HepG2 (cell line): ENCODE measurements around the gene PRR14. TPM values are rescaled to one million over a fixed set of nuclear protein-coding genes. Genes with fewer than 3 reads are reported as not detected.

Experiments used
- ATF5 ChIP-seq: sonication (generic); formaldehyde crosslinking; IDR thresholded peaks from 2 replicates; pipeline ENCODE4 v1.4.0; 2020; ENCODE audit warnings: mild to moderate bottlenecking, low read depth, missing genetic modification reagents
- ATM ChIP-seq: fragments of 450-650 bp; IDR thresholded peaks from 2 replicates; pipeline ENCODE4 v1.7.1; 2017; ENCODE audit warnings: mild to moderate bottlenecking, borderline replicate concordance
- BHLHE40 ChIP-seq: IDR thresholded peaks from 2 replicates; pipeline ENCODE4 v1.6.1; 2011; ENCODE audit warnings: low read length, improper control_type of control experiment
- CBX2 ChIP-seq, 2 experiments: fragments of 200-600 bp in 1 of 2; sonication (generic); formaldehyde crosslinking in 1 of 2; IDR thresholded peaks; 2 replicates each; pipeline versions ENCODE4 v1.7.0 to v1.8.1; 2018 to 2022; ENCODE audit warnings: low read depth in 2 of 2, low read length in 1 of 2, mild to moderate bottlenecking in 1 of 2, missing genetic modification reagents in 1 of 2
- CENPT ChIP-seq: sonication (generic); formaldehyde crosslinking; IDR thresholded peaks from 2 replicates; pipeline ENCODE4 v1.8.0; 2022; ENCODE audit warnings: low read depth, mild to moderate bottlenecking, moderate library complexity, missing genetic modification reagents
- CHCHD3 ChIP-seq: sonication (generic); formaldehyde crosslinking; IDR thresholded peaks from 2 replicates; pipeline ENCODE4 v1.8.0; 2022; ENCODE audit warnings: mild to moderate bottlenecking, missing genetic modification reagents, moderate library complexity
- EED ChIP-seq: sonication (generic); formaldehyde crosslinking; IDR thresholded peaks from 2 replicates; pipeline ENCODE4 v1.5.0; 2020; ENCODE audit warnings: mild to moderate bottlenecking, missing genetic modification reagents
- GZF1 ChIP-seq: sonication (generic); formaldehyde crosslinking; IDR thresholded peaks from 2 replicates; pipeline ENCODE4 v1.5.1; 2020; ENCODE audit warnings: mild to moderate bottlenecking, missing genetic modification reagents
- NFATC3 ChIP-seq: sonication (generic); formaldehyde crosslinking; IDR thresholded peaks from 2 replicates; pipeline ENCODE4 v1.5.1; 2020; ENCODE audit warnings: mild to moderate bottlenecking, missing genetic modification reagents
- PAWR ChIP-seq: sonication (generic); formaldehyde crosslinking; IDR thresholded peaks from 2 replicates; pipeline ENCODE4 v1.4.0; 2020; ENCODE audit warnings: missing genetic modification reagents, mild to moderate bottlenecking, borderline replicate concordance
- RFXAP ChIP-seq: sonication (generic); formaldehyde crosslinking; IDR thresholded peaks from 2 replicates; pipeline ENCODE4 v1.4.0; 2020; ENCODE audit warnings: missing genetic modification reagents, borderline replicate concordance
- SALL1 ChIP-seq: sonication (generic); formaldehyde crosslinking; IDR thresholded peaks from 2 replicates; pipeline ENCODE4 v1.8.0; 2022; ENCODE audit warnings: mild to moderate bottlenecking, missing genetic modification reagents
- TCF7 ChIP-seq: sonication (generic); IDR thresholded peaks from 2 replicates; pipeline ENCODE4 v1.6.1; 2016; ENCODE audit warnings: antibody characterized with exemption, low read depth
- TOPORS ChIP-seq: sonication (generic); formaldehyde crosslinking; IDR thresholded peaks from 2 replicates; pipeline ENCODE4 v1.8.0; 2023; ENCODE audit warnings: mild to moderate bottlenecking, missing genetic modification reagents
- ZFP36L2 ChIP-seq: sonication (generic); formaldehyde crosslinking; IDR thresholded peaks from 2 replicates; pipeline ENCODE4 v1.4.0; 2020; ENCODE audit warnings: missing genetic modification reagents
- ZFP37 ChIP-seq: sonication (generic); formaldehyde crosslinking; IDR thresholded peaks from 2 replicates; pipeline ENCODE4 v1.4.0; 2020; ENCODE audit warnings: missing genetic modification reagents, borderline replicate concordance
- ZNF124 ChIP-seq: sonication (generic); formaldehyde crosslinking; IDR thresholded peaks from 2 replicates; pipeline ENCODE4 v1.4.0; 2020; ENCODE audit warnings: missing genetic modification reagents
- ZNF407 ChIP-seq: sonication (generic); formaldehyde crosslinking; IDR thresholded peaks from one replicate; pipeline ENCODE4 v1.5.1; 2020; ENCODE audit warnings: mild to moderate bottlenecking, missing genetic modification reagents; ENCODE audit errors: not compliant biosample characterization
- ZNF7 ChIP-seq: IDR thresholded peaks from 2 replicates; pipeline ENCODE4 v1.6.1; 2016; ENCODE audit warnings: missing biosample characterization, missing genetic modification reagents
- ZNF709 ChIP-seq: sonication (generic); formaldehyde crosslinking; IDR thresholded peaks from 2 replicates; pipeline ENCODE4 v1.5.0; 2020; ENCODE audit warnings: mild to moderate bottlenecking, missing genetic modification reagents
- ZNF776 ChIP-seq: sonication (generic); formaldehyde crosslinking; IDR thresholded peaks from 2 replicates; pipeline ENCODE4 v1.4.0; 2020; ENCODE audit warnings: mild to moderate bottlenecking, missing genetic modification reagents
- ZNF850 ChIP-seq: sonication (generic); formaldehyde crosslinking; conservative IDR thresholded peaks from 2 replicates; pipeline ENCODE4 v1.9.0; 2021; ENCODE audit warnings: mild to moderate bottlenecking, missing genetic modification reagents
- polyA plus RNA-seq, 8 experiments: library from polyadenylated mRNA; depleted of rRNA in 3 of 8; stranded (reverse) in 7 of 8; unstranded in 1 of 8; fragments of >200 nt; fragmentation: Illumina TruSeq in 4 of 8; extraction: Trizol in 4 of 8; gene quantifications; 2 replicates each; pipeline versions ENCODE4 v1.2.1 to v1.2.3, GENCODE V29; 2011 to 2016; ENCODE audit warnings: low read depth in 4 of 8, missing spikeins in 1 of 8, mixed read lengths in 1 of 8; ENCODE audit not compliant: insufficient read depth in 1 of 8
- total RNA-seq, 5 experiments: library from RNA; depleted of rRNA; stranded (reverse); fragments of >200 nt; fragmentation: Illumina TruSeq; extraction: Trizol; gene quantifications; 2 replicates each; pipeline ENCODE4 v1.2.3, GENCODE V29; 2016; ENCODE audit warnings: low read depth in 1 of 5

The PRR14 gene
- total and polyA plus RNA-seq, 2 of the 13 experiments (the other 11 are each of a cell fraction or from before 2014, with no cell fraction given): 8.4 to 11.0 TPM

GRCh38 chr16:30698139-30698815 is 47.5 kb downstream of the PRR14 start (continued):
- TF ChIP-seq ZNF407 (CRISPR knock-in tag): peak; percentile 96
- TF ChIP-seq ATM: no peak
- peak; percentile 74 for TF ChIP-seq ZNF709 (CRISPR knock-in tag)
- TF ChIP-seq ZNF7 (CRISPR knock-in tag): 0 out of 2 replicates have a peak, but pooled peaks have one; percentile 5
- TF ChIP-seq SALL1 (CRISPR knock-in tag): peak; percentile 85
- TF ChIP-seq PAWR (CRISPR knock-in tag): no peak
- TF ChIP-seq RFXAP (CRISPR knock-in tag): peak; percentile 83; the same call in 1 of the 2 replicates
- no peak for TF ChIP-seq NFATC3 (CRISPR knock-in tag)
- no peak for TF ChIP-seq CBX2 (IDR thresholded peaks at IDR 0.05; ENCODE audit: low read depth, low read length)
- 0 out of 2 replicates have a peak, but pooled peaks have one; percentile 16 for TF ChIP-seq CBX2 (CRISPR knock-in tag; IDR thresholded peaks at IDR 0.05; ENCODE audit: low read depth)
- peak; percentile 90 for TF ChIP-seq ZFP37 (CRISPR knock-in tag)
- no peak; the same call in 1 of the 2 replicates for TF ChIP-seq TOPORS (CRISPR knock-in tag)
- peak; percentile 75; the same call in 1 of the 2 replicates for TF ChIP-seq CHCHD3 (CRISPR knock-in tag)
- TF ChIP-seq GZF1: 0 out of 2 replicates have a peak, but pooled peaks have one; percentile 4
- TF ChIP-seq TCF7: no peak
- TF ChIP-seq CENPT: peak; percentile 92; the same call in 1 of the 2 replicates
- TF ChIP-seq ZNF124 (CRISPR knock-in tag): peak; percentile 67; the same call in 1 of the 2 replicates
- TF ChIP-seq EED (CRISPR knock-in tag): peak; percentile 99; the same call in 1 of the 2 replicates
- no peak for TF ChIP-seq ZNF776
- no peak for TF ChIP-seq BHLHE40
- no peak for TF ChIP-seq ZFP36L2 (CRISPR knock-in tag)
- TF ChIP-seq ATF5 (CRISPR knock-in tag): no peak
- no peak for TF ChIP-seq ZNF850 (CRISPR knock-in tag)
